Measurements from ENCODE around the gene WWP2.

GRCh38 chr16:69904495-69905170 is 142.5 kb downstream of the WWP2 start:
- TF ChIP-seq CTCF (optimal IDR thresholded peaks at IDR 0.05 in 1 of 3, IDR thresholded peaks at IDR 0.05 in 1 of 3, conservative IDR thresholded peaks at IDR 0.05 in 1 of 3; ENCODE audit: extremely low read depth in 1 of 3, insufficient read depth in 2 of 3, low read length in 3 of 3) (no peak), EZH2 (IDR thresholded peaks at IDR 0.05; ENCODE audit: low read length) (no peak)

All from keratinocyte (primary cell).